H9 (cell line): ENCODE results near the gene SORCS2. TPM values are rescaled to one million over a fixed set of nuclear protein-coding genes. Genes with fewer than 3 reads are reported as not detected.

Source experiments
- DNase-seq: peaks from one replicate; pipeline ENCODE4 v3.0.0-alpha.2; 2017
- H2AFZ ChIP-seq: one replicate; pipeline ENCODE4 v1.6.1; 2013; ENCODE audit warnings: mild to moderate bottlenecking, low read length, control low read depth, moderate library complexity
- H2AK5ac ChIP-seq: 2 replicates; pipeline ENCODE4 v1.6.1; 2013; ENCODE audit warnings: low read length, control low read depth, mixed read lengths; ENCODE audit not compliant: insufficient read length
- H2BK120ac ChIP-seq: one replicate; pipeline ENCODE4 v1.6.1; 2013; ENCODE audit warnings: low read depth, mild to moderate bottlenecking, low read length, control low read depth, inconsistent platforms; ENCODE audit not compliant: poor library complexity, severe bottlenecking
- H2BK12ac ChIP-seq: 2 replicates; pipeline ENCODE4 v1.6.1; 2013; ENCODE audit warnings: low read length, control low read depth, mixed read lengths, low read depth; ENCODE audit not compliant: insufficient read length
- H2BK15ac ChIP-seq: 2 replicates; pipeline ENCODE4 v1.6.1; 2013; ENCODE audit warnings: low read depth, low read length, control low read depth
- H2BK20ac ChIP-seq: one replicate; pipeline ENCODE4 v1.6.1; 2013; ENCODE audit warnings: low read depth, mild to moderate bottlenecking, low read length, control low read depth, inconsistent platforms; ENCODE audit not compliant: poor library complexity, severe bottlenecking
- H2BK5ac ChIP-seq: 2 replicates; pipeline ENCODE4 v1.6.1; 2013; ENCODE audit warnings: low read length, control low read depth, mixed read lengths; ENCODE audit not compliant: insufficient read length
- H3K14ac ChIP-seq: 2 replicates; pipeline ENCODE4 v1.6.1; 2013; ENCODE audit warnings: low read length, control low read depth; ENCODE audit not compliant: insufficient read depth
- H3K18ac ChIP-seq: 2 replicates; pipeline ENCODE4 v1.6.1; 2013; ENCODE audit warnings: low read depth, mild to moderate bottlenecking, mixed read lengths, low read length, control low read depth; ENCODE audit not compliant: insufficient read length
- H3K23ac ChIP-seq: 2 replicates; pipeline ENCODE4 v1.6.1; 2013; ENCODE audit warnings: low read length, control low read depth, mixed read lengths, low read depth; ENCODE audit not compliant: insufficient read length
- H3K23me2 ChIP-seq: 2 replicates; pipeline ENCODE4 v1.6.1; 2013; ENCODE audit warnings: low read depth, mild to moderate bottlenecking, mixed read lengths, low read length, control low read depth; ENCODE audit not compliant: insufficient read length, poor library complexity, severe bottlenecking
- H3K27ac ChIP-seq: 2 replicates; pipeline ENCODE4 v1.5.1; 2013; ENCODE audit warnings: low read length, control low read depth, mixed read lengths, low read depth; ENCODE audit not compliant: insufficient read length
- H3K27me3 ChIP-seq: 2 replicates; pipeline ENCODE4 v1.6.1; 2013; ENCODE audit warnings: low read length, control low read depth, inconsistent platforms; ENCODE audit not compliant: insufficient read depth
- H3K4ac ChIP-seq: 2 replicates; pipeline ENCODE4 v1.6.1; 2013; ENCODE audit warnings: low read depth, mild to moderate bottlenecking, control low read depth, inconsistent platforms, low read length, moderate library complexity
- H3K4me1 ChIP-seq: 2 replicates; pipeline ENCODE4 v1.6.1; 2013; ENCODE audit warnings: low read length, control low read depth, inconsistent platforms; ENCODE audit not compliant: insufficient read depth
- H3K4me2 ChIP-seq: 2 replicates; pipeline ENCODE4 v1.6.1; 2013; ENCODE audit warnings: low read length, control low read depth, mixed read lengths; ENCODE audit not compliant: insufficient read length, insufficient read depth
- H3K56ac ChIP-seq: 2 replicates; pipeline ENCODE4 v1.6.1; 2013; ENCODE audit warnings: low read depth, mild to moderate bottlenecking, mixed read lengths, low read length, control low read depth; ENCODE audit not compliant: insufficient read length
- H3K79me1 ChIP-seq: 2 replicates; pipeline ENCODE4 v1.6.1; 2013; ENCODE audit warnings: low read depth, mild to moderate bottlenecking, moderate library complexity, low read length, control low read depth, inconsistent platforms; ENCODE audit not compliant: insufficient read depth, poor library complexity, severe bottlenecking
- H3K79me2 ChIP-seq: 2 replicates; pipeline ENCODE4 v1.6.1; 2013; ENCODE audit warnings: low read length, control low read depth, inconsistent platforms; ENCODE audit not compliant: insufficient read depth
- H3K9ac ChIP-seq: 2 replicates; pipeline ENCODE4 v1.6.1; 2013; ENCODE audit warnings: low read length, control low read depth, mixed read lengths; ENCODE audit not compliant: insufficient read length; ENCODE audit errors: extremely low read depth
- H3K9me3 ChIP-seq: one replicate; pipeline ENCODE4 v1.6.1; 2013; ENCODE audit warnings: low read depth, low read length, inconsistent platforms; ENCODE audit not compliant: control insufficient read depth
- H3T11ph ChIP-seq: one replicate; pipeline ENCODE4 v1.6.1; 2013; ENCODE audit warnings: mild to moderate bottlenecking, low read length, control low read depth, inconsistent platforms
- H4K20me1 ChIP-seq: one replicate; pipeline ENCODE4 v1.6.1; 2013; ENCODE audit not compliant: control insufficient read depth, insufficient read length, insufficient read depth
- H4K5ac ChIP-seq: 2 replicates; pipeline ENCODE4 v1.6.1; 2013; ENCODE audit warnings: low read depth, mild to moderate bottlenecking, mixed read lengths, low read length, control low read depth; ENCODE audit not compliant: insufficient read length
- H4K8ac ChIP-seq: replicated peaks from 2 replicates; pipeline ENCODE4 v1.6.1; 2013; ENCODE audit warnings: low read length, control low read depth, mixed read lengths, low read depth; ENCODE audit not compliant: insufficient read length
- H4K91ac ChIP-seq: 2 replicates; pipeline ENCODE4 v1.6.1; 2013; ENCODE audit warnings: low read depth, mild to moderate bottlenecking, moderate library complexity, mixed read lengths, low read length, control low read depth; ENCODE audit not compliant: insufficient read length
- H3K27ac Mint-ChIP-seq, 3 experiments: 2 replicates in 2 of 3; 3 replicates in 1 of 3; pipeline ENCODE4 v1.8.0; 2020 to 2021; ENCODE audit warnings: mixed read lengths in 3 of 3, mild to moderate bottlenecking in 1 of 3, moderate library complexity in 1 of 3
- H3K27me3 Mint-ChIP-seq: 2 replicates; pipeline ENCODE4 v1.8.0; 2021; ENCODE audit warnings: low read depth, mild to moderate bottlenecking, moderate library complexity, mixed read lengths
- H3K36me3 Mint-ChIP-seq, 3 experiments: 2 replicates in 2 of 3; 3 replicates in 1 of 3; pipeline ENCODE4 v1.8.0; 2020 to 2021; ENCODE audit warnings: low read depth in 3 of 3, mixed read lengths in 3 of 3; ENCODE audit not compliant: insufficient read depth in 1 of 3
- H3K4me1 Mint-ChIP-seq, 2 experiments: 2 replicates each; pipeline ENCODE4 v1.8.0; 2020; ENCODE audit warnings: mixed read lengths in 2 of 2
- H3K4me3 Mint-ChIP-seq, 2 experiments: 2 replicates in 1 of 2; 3 replicates in 1 of 2; pipeline ENCODE4 v1.8.0; 2020 to 2021; ENCODE audit warnings: mild to moderate bottlenecking in 2 of 2, mixed read lengths in 2 of 2, moderate library complexity in 1 of 2
- H3K9me3 Mint-ChIP-seq, 2 experiments: 2 replicates in 1 of 2; 3 replicates in 1 of 2; pipeline ENCODE4 v1.8.0; 2020; ENCODE audit warnings: mild to moderate bottlenecking in 2 of 2, mixed read lengths in 2 of 2, moderate library complexity in 1 of 2
- WGBS: extraction: QIAGEN DNeasy Blood & Tissue Kit; methylation state at CpG from one replicate; pipeline ENCODE4 v1.1.7; 2013; ENCODE audit warnings: missing lambda C conversion rate, low lambda C conversion rate, mixed read lengths; ENCODE audit not compliant: insufficient read length; ENCODE audit errors: extremely low coverage; 5-methylcytosine and 5-hydroxymethylcytosine counted together
- total RNA-seq: library from RNA; stranded (reverse); gene quantifications from 2 replicates; pipeline ENCODE4 v1.2.1, GENCODE V29; 2021
- TF ChIP-seq, protein P1 (sequence below): fragments of 200-600 bp; sonication (generic); conservative IDR thresholded peaks from 3 replicates; pipeline ENCODE4 v1.8.0; 2021; ENCODE audit warnings: antibody characterized with exemption, mild to moderate bottlenecking

The SORCS2 gene
- total RNA-seq, 1 experiment from 2014 or later, result 0.57 TPM

DNA sequence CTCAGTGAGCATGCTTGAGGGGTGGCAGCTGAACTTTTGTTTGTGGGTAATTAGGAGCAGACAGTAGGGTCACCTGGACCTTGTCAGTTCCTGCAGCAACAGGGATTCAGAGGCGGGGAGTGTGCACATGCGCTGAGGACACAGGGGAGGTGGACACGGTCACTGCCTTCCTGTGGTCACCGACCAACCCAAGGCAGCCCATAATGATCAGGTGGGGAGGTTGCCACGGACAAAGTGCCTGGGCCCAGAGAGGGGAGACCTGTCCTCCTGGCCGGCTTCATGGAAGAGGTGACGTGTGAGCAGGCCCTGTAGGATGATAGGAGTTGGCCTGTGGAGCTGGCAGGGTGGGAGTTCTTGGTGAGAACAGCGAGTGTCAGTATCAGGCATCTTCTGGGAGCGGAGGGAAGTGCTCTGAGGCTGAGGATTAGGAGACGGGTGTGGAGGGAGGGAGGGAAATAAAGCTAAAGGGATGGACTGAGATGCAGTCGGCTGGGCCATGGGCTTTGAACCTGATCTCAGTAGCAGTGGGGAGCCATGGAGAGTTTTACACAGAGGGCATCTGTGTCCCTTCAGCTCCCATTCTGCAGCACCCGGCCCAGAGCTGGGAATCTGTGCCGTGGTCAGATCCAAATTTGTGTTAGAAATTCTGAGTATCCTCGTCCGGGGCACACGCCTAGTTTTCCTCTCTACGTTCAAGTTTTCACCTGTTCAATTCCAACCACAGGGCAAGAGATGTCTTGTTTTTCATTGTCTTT lies 142.4 kb downstream of the SORCS2 start:
- Histone ChIP-seq H3K27me3 (no peaks in the 10 kb centered on the region), H3K9me3 (no peaks in the 10 kb centered on the region), H2AK5ac (no peak overlapping the region), H3K4me1 (no peaks in the 10 kb centered on the region), H3K23ac (no peak overlapping the region), H4K5ac (no peak overlapping the region), H3K27ac (no peak overlapping the region), H2AFZ (no peak overlapping the region), H3K4ac (no peak overlapping the region), H3K23me2 (no peaks in the 10 kb centered on the region), H3K56ac (no peak overlapping the region), H2BK20ac (no peak overlapping the region), H3K4me2 (no peak overlapping the region), H4K91ac (no peak overlapping the region), H3T11ph (no peak overlapping the region), H3K79me2 (no peaks in the 10 kb centered on the region), H3K9ac (no peak overlapping the region), H2BK15ac (no peak overlapping the region), H2BK120ac (no peak overlapping the region), H3K18ac (no peak overlapping the region), H2BK12ac (no peak overlapping the region), H3K79me1 (no peaks in the 10 kb centered on the region), H4K8ac (no peak overlapping the region), H3K14ac (no peak overlapping the region), H4K20me1 (no peaks in the 10 kb centered on the region), H2BK5ac (no peak overlapping the region)
- Mint-ChIP-seq H3K4me3 (no peak overlapping the region; a peak in 1 of 5 replicates), H3K9me3 (peaks cover 4 to 5% of the 10 kb centered on the region in 2 experiments; a peak in 3 of 5 replicates), H3K27ac (no peak overlapping the region), H3K27me3 (peaks cover 14% of the 10 kb centered on the region), H3K4me1 (peaks cover 6 to 36% of the 10 kb centered on the region in 2 experiments), H3K36me3 (no peaks in the 10 kb centered on the region; a peak in 1 of 7 replicates)
- no peak for DNase-seq
- no CpG with 5 or more reads among the region's 17 CpGs for WGBS
- TF ChIP-seq, protein P1, sequence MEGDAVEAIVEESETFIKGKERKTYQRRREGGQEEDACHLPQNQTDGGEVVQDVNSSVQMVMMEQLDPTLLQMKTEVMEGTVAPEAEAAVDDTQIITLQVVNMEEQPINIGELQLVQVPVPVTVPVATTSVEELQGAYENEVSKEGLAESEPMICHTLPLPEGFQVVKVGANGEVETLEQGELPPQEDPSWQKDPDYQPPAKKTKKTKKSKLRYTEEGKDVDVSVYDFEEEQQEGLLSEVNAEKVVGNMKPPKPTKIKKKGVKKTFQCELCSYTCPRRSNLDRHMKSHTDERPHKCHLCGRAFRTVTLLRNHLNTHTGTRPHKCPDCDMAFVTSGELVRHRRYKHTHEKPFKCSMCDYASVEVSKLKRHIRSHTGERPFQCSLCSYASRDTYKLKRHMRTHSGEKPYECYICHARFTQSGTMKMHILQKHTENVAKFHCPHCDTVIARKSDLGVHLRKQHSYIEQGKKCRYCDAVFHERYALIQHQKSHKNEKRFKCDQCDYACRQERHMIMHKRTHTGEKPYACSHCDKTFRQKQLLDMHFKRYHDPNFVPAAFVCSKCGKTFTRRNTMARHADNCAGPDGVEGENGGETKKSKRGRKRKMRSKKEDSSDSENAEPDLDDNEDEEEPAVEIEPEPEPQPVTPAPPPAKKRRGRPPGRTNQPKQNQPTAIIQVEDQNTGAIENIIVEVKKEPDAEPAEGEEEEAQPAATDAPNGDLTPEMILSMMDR, result no peak
